Spinal cord (tissue), 10 donors: ENCODE data around the gene HS3ST2. TPM values are rescaled to one million over a fixed set of nuclear protein-coding genes. Genes with fewer than 3 reads are reported as not detected.
"Not testable (repeated sequence)": the region's sequence is repeated elsewhere in the genome, so short reads cannot be mapped to it uniquely, and the experiment has no call there.

ENCODE experiments used
- DNase-seq, 6 donors: peaks; one replicate each; pipeline versions ENCODE4 v3.0.0 to v3.0.0-alpha.2; 2013 to 2015; ENCODE audit warnings: low spot score in 6 of 6, low read depth in 4 of 6
- H3K27ac ChIP-seq: one replicate; pipeline ENCODE4 v1.5.1; 2013; ENCODE audit warnings: low read depth, low read length, control low read depth
- H3K27me3 ChIP-seq: one replicate; pipeline ENCODE4 v1.6.1; 2013; ENCODE audit warnings: low read length; ENCODE audit not compliant: control insufficient read depth, insufficient read depth
- H3K36me3 ChIP-seq: one replicate; pipeline ENCODE4 v1.6.1; 2013; ENCODE audit warnings: low read length; ENCODE audit not compliant: control insufficient read depth, insufficient read depth
- H3K4me1 ChIP-seq: one replicate; pipeline ENCODE4 v1.6.1; 2013; ENCODE audit warnings: low read length; ENCODE audit not compliant: control insufficient read depth, insufficient read depth
- H3K4me3 ChIP-seq: one replicate; pipeline ENCODE4 v1.5.1; 2013; ENCODE audit warnings: low read depth, low read length, control low read depth
- H3K9me3 ChIP-seq: one replicate; pipeline ENCODE4 v1.6.1; 2013; ENCODE audit warnings: low read length; ENCODE audit not compliant: control insufficient read depth, insufficient read depth
- WGBS: methylation state at CpG from one replicate; pipeline ENCODE4 v1.1.5; 2013; ENCODE audit warnings: missing lambda C conversion rate; ENCODE audit not compliant: insufficient coverage; 5-methylcytosine and 5-hydroxymethylcytosine counted together
- polyA plus RNA-seq, 2 donors: library from polyadenylated mRNA; unstranded; fragments of 120-200 nt; gene quantifications; one replicate each; pipeline ENCODE4 v1.2.1, GENCODE V29; 2013; ENCODE audit not compliant: insufficient read length in 2 of 2
- total RNA-seq, 2 donors: library from RNA; depleted of rRNA in 1 of 2; stranded (reverse); fragments of 120-200 nt in 1 of 2; fragments of >200 nt in 1 of 2; gene quantifications; one replicate each; pipeline versions ENCODE4 v1.2.3 to v1.2.4, GENCODE V29; 2013 to 2014
- donor health status: healthy.

HS3ST2 gene
- total and polyA plus RNA-seq, 4 donors, result 1.2 to 16.6 (median 12.3) TPM

GRCh38 chr16:22806811-22807210 lies 7.2 kb upstream of the HS3ST2 start:
- H3K4me3 ChIP-seq, result no peak overlapping the region
- H3K27ac ChIP-seq, result no peak overlapping the region
- no peaks in the 10 kb centered on the region for H3K36me3 ChIP-seq
- peaks cover 2% of the 10 kb centered on the region for H3K27me3 ChIP-seq
- 81% methylated on average over 7 of the region's 8 CpGs for WGBS
- H3K4me1 ChIP-seq, result no peaks in the 10 kb centered on the region
- DNase-seq, result no peak
- no peaks in the 10 kb centered on the region for H3K9me3 ChIP-seq

- no peaks in the 10 kb centered on the region for H3K36me3 ChIP-seq
- H3K27me3 ChIP-seq, result peaks cover 19% of the 10 kb centered on the region
- H3K4me1 ChIP-seq, result peaks cover 13% of the 10 kb centered on the region
- no peak overlapping the region for H3K27ac ChIP-seq
- DNase-seq, result no peak
- H3K9me3 ChIP-seq, result no peaks in the 10 kb centered on the region
- H3K4me3 ChIP-seq, result no peak overlapping the region
Observed at GRCh38 chr16:22810226-22810625, 3.7 kb upstream of the HS3ST2 start.

GRCh38 chr16:22813223-22813947 lies 577 bp upstream of the HS3ST2 start:
- Histone ChIP-seq H3K4me3 (peak overlapping the region; percentile 40), H3K9me3 (no peaks in the 10 kb centered on the region), H3K27ac (no peak overlapping the region), H3K27me3 (peaks cover 30% of the 10 kb centered on the region), H3K4me1 (peaks cover 13% of the 10 kb centered on the region), H3K36me3 (no peaks in the 10 kb centered on the region)
- DNase-seq, result peak; percentile 13 to 83 (median 36)
- under 1% methylated on average over 46 of the region's 59 CpGs for WGBS

GRCh38 chr16:22814711-22815105 lies 746 bp downstream of the HS3ST2 start:
- WGBS, result 1% methylated on average over 41 of the region's 41 CpGs
- Histone ChIP-seq H3K27me3 (peaks cover 30% of the 10 kb centered on the region), H3K27ac (no peak overlapping the region), H3K4me3 (peak overlapping the region; percentile 24), H3K36me3 (no peaks in the 10 kb centered on the region), H3K4me1 (peaks cover 13% of the 10 kb centered on the region), H3K9me3 (no peaks in the 10 kb centered on the region)
- no peak for DNase-seq

- Histone ChIP-seq H3K4me3 (no peak overlapping the region), H3K9me3 (no peaks in the 10 kb centered on the region), H3K27me3 (peaks cover 28% of the 10 kb centered on the region), H3K27ac (no peak overlapping the region), H3K4me1 (peaks cover 13% of the 10 kb centered on the region), H3K36me3 (no peaks in the 10 kb centered on the region)
- 76% methylated on average over 2 of the region's 5 CpGs for WGBS
- no peak for DNase-seq
Observed at GRCh38 chr16:22815863-22816262, 1.9 kb downstream of the HS3ST2 start.

GRCh38 chr16:22816475-22816874 lies 2.5 kb downstream of the HS3ST2 start:
- 66% methylated on average over 6 of the region's 6 CpGs for WGBS
- peaks cover 13% of the 10 kb centered on the region for H3K4me1 ChIP-seq
- H3K27ac ChIP-seq, result no peak overlapping the region
- no peaks in the 10 kb centered on the region for H3K36me3 ChIP-seq
- H3K27me3 ChIP-seq, result peaks cover 27% of the 10 kb centered on the region
- H3K4me3 ChIP-seq, result no peak overlapping the region
- no peak for DNase-seq
- H3K9me3 ChIP-seq, result no peaks in the 10 kb centered on the region

GRCh38 chr16:22818736-22819135 lies 4.8 kb downstream of the HS3ST2 start:
- DNase-seq, H3K4me3 ChIP-seq, H3K9me3 ChIP-seq, H3K36me3 ChIP-seq, H3K4me1 ChIP-seq, H3K27ac ChIP-seq: not testable (repeated sequence)
- H3K27me3 ChIP-seq, result peaks cover 17% of the 10 kb centered on the region

- Histone ChIP-seq H3K9me3 (no peaks in the 10 kb centered on the region), H3K27ac (no peak overlapping the region), H3K36me3 (no peaks in the 10 kb centered on the region), H3K4me1 (no peaks in the 10 kb centered on the region), H3K27me3 (no peaks in the 10 kb centered on the region), H3K4me3 (no peak overlapping the region)
- WGBS, result 75% methylated on average over 3 of the region's 3 CpGs
- DNase-seq, result no peak
Observed at GRCh38 chr16:22838681-22839080, 24.7 kb downstream of the HS3ST2 start.

- 100% methylated on average over 2 of the region's 4 CpGs for WGBS
Observed at GRCh38 chr16:22842031-22842430, 28.1 kb downstream of the HS3ST2 start.

GRCh38 chr16:22843122-22843521 lies 29.2 kb downstream of the HS3ST2 start:
- DNase-seq, result no peak
- Histone ChIP-seq H3K4me3 (no peak overlapping the region), H3K27me3 (no peaks in the 10 kb centered on the region), H3K27ac (no peak overlapping the region), H3K4me1 (no peaks in the 10 kb centered on the region), H3K36me3 (no peaks in the 10 kb centered on the region), H3K9me3 (no peaks in the 10 kb centered on the region)
- 100% methylated on average over 2 of the region's 3 CpGs for WGBS

More at GRCh38 chr16:22842031-22842430, 28.1 kb downstream of the HS3ST2 start:
- not testable (repeated sequence) for H3K4me3 ChIP-seq, H3K27me3 ChIP-seq, H3K36me3 ChIP-seq, H3K4me1 ChIP-seq, H3K27ac ChIP-seq, H3K9me3 ChIP-seq, DNase-seq
